Measurements from ENCODE around the gene TRIM44. TPM values are rescaled to one million over a fixed set of nuclear protein-coding genes. Genes with fewer than 3 reads are reported as not detected.

Gene TRIM44
- total RNA-seq, 1 donor: 42.1 TPM

DNA sequence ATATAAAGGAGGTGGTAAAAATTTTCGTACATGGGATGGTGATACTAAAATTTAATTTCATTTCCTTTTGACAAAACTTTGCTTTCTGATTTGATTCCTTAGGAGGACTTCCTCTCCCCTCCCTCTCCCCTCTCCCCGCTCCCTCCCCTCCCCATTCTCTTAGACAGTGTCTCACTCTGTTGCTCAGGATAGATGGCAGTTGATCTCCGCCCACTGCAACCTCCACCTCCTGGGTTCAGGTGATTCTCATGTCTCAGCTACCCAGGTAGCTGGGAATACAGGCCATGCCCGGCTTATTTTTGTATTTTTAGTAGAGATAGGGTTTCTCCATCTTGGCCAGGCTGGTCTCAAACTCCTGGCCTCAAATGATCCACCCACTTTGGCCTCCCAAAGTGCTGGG is 15.9 kb downstream of the TRIM44 start:
- no peak for DNase-seq (ENCODE audit: low read depth)
- H3K4me3 ChIP-seq (ENCODE audit: low read depth, low read length): no peak overlapping the region
- no peak for TF ChIP-seq CTCF (IDR thresholded peaks at IDR 0.05; ENCODE audit: insufficient read depth, low read length)

DNA sequence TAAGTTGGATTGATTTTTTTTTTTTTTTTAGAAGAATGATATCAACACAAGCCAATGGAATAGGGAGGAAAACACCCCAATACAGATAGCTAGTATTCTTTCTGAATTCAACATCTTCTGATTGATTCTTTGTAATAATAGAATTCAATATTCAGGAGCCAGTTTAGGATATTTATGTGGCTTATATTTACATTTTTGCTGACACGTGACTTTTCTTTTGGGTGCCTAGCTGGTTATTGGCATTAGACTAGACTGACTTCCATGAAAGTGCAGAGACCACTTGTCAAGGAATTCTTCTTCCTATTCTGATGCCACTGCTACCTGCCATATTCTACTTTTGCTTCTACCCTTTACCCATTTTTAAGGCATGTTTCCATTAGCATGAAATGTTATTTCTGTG is 16.4 kb downstream of the TRIM44 start:
- no peak overlapping the region for H3K4me3 ChIP-seq (ENCODE audit: low read depth, low read length)
- TF ChIP-seq CTCF (IDR thresholded peaks at IDR 0.05; ENCODE audit: insufficient read depth, low read length): no peak
- DNase-seq (ENCODE audit: low read depth): no peak

- no peak overlapping the region for H3K4me3 ChIP-seq (ENCODE audit: low read depth, low read length)
- no peak for TF ChIP-seq CTCF (IDR thresholded peaks at IDR 0.05; ENCODE audit: insufficient read depth, low read length)
- DNase-seq (ENCODE audit: low read depth): no peak
Observed at GRCh38 chr11:35680506-35680905, 17.9 kb downstream of the TRIM44 start.

DNA sequence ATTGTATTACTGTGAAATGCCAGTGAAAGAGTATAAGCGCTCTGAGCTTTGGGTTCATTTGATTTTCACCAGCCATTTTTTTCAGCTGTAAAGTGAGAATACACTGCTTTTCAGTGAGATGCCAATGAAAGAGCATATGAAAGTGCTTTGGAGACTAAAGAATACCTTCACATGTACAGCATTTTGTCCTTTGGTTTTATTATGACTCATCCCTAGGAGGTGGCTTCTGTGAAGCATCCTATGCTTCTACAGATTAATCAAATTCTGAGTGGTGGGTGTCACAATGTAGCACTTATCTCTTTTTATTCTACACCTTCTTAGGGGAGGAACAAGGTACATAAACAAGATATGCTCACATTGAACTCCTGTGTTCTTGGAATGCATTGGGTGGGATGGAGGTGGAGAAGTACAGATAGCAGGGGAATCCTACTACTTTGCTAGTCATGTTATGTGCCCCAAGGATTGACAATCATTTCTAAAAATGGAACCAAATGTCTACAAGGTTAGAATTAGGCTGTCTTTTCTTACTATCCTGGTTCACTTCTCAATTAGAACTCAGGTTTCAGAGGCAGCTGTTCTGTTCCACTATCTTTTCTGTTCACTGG is 18.7 kb downstream of the TRIM44 start:
- no peak for DNase-seq (ENCODE audit: low read depth)

DNA sequence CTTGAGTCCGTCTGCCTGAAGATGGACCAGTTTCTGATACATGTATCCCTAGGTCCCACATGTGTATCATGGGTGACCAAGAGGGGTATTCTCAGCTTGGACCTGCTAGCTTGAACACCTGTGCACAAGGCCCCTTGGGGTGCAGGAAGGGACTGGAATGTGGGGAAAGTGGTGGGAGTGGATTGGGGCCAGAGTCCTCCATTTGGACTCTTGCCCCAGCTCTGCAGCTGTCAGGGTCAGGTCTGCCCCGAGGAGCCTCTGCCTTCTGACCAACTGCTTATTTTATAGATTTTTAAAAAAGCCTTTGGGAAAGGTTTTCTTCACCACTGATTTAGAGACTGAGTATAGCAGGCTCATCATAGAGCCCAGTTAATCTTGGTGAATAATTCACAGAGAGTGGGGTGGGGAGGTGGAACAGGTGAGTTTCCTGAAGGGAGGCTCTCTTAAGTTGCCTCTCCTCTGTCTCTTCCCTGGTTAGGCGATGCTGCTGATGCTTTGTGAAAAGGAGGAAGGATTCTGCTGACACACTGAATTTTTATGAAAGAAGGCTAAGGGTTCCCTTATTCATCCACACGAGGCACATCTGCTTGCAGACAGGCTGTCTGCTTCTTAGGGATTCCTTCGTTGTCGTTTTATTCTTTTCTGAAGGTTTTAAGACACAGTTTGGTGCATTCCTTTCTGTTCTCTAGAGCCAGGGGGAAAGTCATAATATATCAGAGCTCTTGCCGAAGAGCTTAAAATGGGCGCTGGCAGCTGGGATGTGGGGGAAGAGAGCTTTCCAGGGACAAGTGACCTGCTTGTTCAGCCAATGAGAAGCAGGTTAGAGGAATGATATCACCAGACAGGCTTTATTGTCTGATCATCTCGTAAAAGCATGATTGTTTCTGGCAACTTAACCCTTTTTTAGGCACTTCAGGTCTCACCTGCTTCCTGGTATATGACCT is 19.9 kb downstream of the TRIM44 start:
- DNase-seq (ENCODE audit: low read depth): peak; percentile 17
- TF ChIP-seq CTCF (IDR thresholded peaks at IDR 0.05; ENCODE audit: insufficient read depth, low read length): no peak
- H3K4me3 ChIP-seq (ENCODE audit: low read depth, low read length): no peak overlapping the region

More for the DNA sequence above, 18.7 kb downstream of the TRIM44 start:
- no peak for TF ChIP-seq CTCF (IDR thresholded peaks at IDR 0.05; ENCODE audit: insufficient read depth, low read length)
- H3K4me3 ChIP-seq (ENCODE audit: low read depth, low read length): no peak overlapping the region

GRCh38 chr11:35683728-35684339 is 21.3 kb downstream of the TRIM44 start:
- peak; percentile 32 for DNase-seq (ENCODE audit: low read depth)
- H3K4me3 ChIP-seq (ENCODE audit: low read depth, low read length): no peak overlapping the region
- no peak for TF ChIP-seq CTCF (IDR thresholded peaks at IDR 0.05; ENCODE audit: insufficient read depth, low read length)

All from fibroblast of the aortic adventitia (primary cell).